DMS 273 treated with DMSO at 0.1 percent for 48 hours (cell line): ENCODE data around the gene AMBP.

ENCODE experiments used
- DNase-seq: peaks from one replicate; lab custom pipeline; 2025; lab: John Stamatoyannopoulos, UW

Gene AMBP

GRCh38 chr9:114112778-114113584, 34.9 kb upstream of the AMBP start:
- no peak for DNase-seq

GRCh38 chr9:114112325-114112724, 34.2 kb upstream of the AMBP start:
- DNase-seq = no peak

- no peak for DNase-seq
Observed at GRCh38 chr9:114110180-114110579, 32.1 kb upstream of the AMBP start.

GRCh38 chr9:114109124-114109523, 31.0 kb upstream of the AMBP start:
- DNase-seq = no peak

DNA sequence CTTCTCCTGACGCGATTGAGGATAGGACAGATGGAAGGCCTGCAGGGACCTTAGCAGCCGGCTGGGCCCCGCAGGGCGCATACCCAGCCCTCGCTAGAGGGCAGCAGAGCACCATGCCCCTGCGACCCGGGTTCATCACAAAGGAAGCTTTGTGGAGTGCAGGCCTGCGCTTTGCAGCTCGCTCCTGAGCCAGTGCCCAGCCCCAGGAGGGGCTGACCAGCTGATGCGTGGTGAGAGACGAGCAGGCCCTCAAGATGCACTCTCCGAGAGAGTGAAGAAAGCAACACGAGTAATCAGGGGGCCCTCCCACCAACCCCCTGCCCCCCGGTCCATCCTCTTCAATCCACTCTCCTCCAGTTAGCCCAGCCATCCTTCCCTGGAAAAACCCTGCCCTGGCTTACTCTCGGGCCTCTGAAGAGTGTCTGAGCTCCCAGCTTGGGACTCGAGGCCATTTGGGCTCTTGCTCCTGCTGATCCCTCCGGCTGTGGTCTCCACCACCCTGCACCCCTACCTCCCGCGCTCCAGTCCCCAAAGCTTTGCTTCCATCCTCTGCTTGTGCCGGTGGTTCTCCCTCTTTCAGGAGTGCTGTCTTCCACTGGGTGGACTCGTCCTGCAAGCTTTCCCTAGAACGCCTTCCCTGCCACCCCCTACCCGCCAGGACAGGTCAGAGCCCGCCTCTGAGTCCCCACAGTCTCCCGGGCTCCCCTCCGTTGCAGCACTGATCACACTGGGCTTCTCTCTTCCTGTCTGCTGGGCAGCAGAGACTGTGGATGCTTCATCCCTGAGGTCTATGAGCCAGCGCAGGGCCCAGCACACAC, 30.1 kb upstream of the AMBP start:
- DNase-seq = peak; percentile 45

DNA sequence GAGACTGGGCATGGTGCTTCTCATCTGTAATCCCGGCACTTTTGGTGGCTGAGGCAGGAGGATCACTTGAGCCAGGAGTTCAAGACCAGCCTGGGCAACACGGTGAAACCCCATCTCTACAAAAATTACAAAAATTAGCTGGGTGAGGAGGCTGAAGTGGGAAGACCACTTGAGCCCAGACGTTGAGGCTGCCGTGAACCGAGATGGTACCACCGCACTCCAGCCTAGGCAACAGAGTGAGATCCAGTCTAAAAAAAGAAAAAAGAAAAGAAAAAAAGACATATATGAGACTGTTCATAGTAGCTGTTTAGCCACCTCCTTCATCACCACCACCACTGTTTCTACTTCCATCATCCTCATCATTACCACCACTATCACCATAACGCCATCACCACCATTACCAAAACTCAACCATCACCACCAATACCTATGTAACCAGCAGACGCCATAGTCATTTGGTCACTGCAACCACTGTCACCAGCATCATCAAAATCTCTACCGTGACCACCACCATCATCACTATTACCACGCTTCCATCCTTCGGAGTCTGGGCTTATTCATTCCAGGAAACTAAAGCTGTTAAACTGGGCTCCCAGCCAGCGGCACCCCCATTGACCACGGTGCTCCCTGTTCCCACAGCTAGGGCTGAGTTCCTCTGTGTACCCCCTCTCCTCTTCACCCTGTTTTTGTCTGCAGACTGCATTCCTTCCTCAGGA, 29.3 kb upstream of the AMBP start:
- no peak for DNase-seq

DNA sequence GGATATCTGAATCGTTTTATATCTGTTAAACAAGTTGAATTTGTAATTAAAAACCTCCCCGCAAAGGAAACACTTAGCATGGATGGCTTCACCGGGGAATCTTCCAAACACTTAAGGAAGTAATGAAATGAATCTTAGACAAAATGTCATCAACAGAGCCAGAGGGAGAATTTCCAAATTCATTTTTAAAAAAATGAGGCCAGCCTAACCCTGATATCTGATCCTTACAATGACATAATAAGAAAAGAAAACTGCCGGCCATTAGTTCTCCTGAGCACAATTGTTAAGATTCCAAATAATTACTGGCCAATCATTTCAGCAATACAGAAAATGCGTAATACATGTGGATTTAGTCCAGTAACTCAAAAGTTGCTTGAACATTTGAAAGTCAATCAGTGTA, 27.1 kb upstream of the AMBP start:
- DNase-seq = no peak

- no peak for DNase-seq
Observed at GRCh38 chr9:114102484-114102883, 24.4 kb upstream of the AMBP start.

DNA sequence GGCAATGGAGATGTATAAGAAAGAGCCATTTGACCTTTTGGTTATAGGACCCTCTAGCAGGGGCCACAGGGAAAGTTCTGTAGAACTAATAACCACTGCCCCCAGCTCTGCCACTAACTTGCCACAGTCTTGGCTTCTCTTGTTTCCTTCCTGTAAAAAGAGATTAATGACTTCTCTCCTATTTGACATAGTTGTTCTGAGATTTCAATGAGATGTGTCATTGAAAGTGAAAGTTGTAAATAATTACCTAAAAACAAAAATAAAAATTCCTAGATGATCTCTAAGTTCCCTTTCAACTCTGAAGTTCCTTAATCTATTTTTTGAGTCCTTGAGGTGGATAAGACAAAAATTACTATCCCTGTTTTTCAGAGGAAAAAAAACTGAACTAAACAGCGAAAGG, 22.4 kb upstream of the AMBP start:
- DNase-seq = no peak

DNA sequence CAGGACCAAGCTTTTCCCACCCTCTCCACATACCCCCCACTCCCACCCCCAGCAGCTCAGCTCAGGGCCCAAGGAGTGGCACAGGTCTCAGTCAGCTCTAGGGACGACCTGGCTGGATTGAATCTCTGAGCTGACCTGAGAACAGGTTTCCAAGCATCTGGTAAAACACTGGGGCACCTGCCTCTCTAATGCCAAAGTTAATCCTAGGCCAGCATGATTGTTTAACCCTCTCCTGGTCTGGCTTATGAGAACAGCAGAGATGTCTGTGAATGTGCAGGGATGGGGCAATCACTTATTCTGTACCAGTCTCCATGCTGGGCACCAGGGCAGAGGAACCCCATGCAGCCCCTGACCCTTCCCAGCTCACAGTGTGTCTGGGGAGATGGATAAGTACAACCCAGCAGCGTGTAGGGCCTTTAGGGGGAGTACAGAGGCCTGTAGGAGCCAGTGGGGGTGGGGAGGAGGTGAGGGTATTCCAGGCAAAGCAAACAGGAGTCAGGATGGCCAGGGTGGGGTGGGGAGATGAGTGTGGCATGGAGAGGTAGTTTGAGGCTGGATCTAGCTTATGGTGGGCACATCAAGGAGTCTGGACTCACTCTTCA, 21.7 kb upstream of the AMBP start:
- peak; percentile 54 for DNase-seq

DNA sequence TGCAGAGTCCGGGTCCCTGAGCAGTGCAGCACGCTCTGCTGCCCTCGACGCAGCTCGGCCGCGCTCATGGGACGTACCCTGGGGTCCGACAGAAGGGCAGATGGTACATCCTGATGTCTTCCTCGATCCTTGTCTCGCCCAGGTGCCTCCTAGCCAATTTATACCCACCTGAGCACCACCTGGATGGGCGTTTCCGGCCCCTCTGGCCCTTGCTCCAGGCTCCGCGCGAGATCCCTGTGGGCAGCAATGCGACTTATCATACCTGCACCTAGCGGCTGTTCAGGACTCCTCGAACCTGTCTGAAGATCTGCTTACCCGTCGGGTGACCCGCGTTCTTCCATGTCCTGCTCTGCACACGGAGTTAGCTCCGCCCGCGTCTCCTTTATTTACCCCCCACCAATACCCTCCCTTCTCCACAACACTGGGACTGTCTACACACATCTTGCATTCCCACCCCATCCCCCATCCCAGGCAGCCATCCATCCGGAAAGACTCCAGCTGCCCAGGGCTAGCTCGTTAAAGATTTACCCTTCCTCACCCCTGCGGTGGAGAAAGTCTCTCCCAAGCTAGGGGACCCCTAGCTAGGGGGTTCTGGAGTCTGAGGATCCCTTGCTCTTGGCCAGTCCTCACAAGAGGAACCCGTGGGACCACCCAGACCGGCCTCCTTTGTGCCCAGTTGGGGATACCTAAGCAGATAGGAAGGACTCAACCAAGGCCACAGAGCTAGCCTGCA, 21.0 kb upstream of the AMBP start, which contains the start of gene KIF12:
Gene KIF12 (minus strand): TSS at position 357 of the 733 bp plus-strand sequence. CDS start 16 bp downstream, at position 341.
- peak; percentile 76 for DNase-seq

GRCh38 chr9:114098021-114098935, 20.2 kb upstream of the AMBP start:
- no peak for DNase-seq

- DNase-seq = no peak
Observed at GRCh38 chr9:114097613-114098020, 19.5 kb upstream of the AMBP start.

DNA sequence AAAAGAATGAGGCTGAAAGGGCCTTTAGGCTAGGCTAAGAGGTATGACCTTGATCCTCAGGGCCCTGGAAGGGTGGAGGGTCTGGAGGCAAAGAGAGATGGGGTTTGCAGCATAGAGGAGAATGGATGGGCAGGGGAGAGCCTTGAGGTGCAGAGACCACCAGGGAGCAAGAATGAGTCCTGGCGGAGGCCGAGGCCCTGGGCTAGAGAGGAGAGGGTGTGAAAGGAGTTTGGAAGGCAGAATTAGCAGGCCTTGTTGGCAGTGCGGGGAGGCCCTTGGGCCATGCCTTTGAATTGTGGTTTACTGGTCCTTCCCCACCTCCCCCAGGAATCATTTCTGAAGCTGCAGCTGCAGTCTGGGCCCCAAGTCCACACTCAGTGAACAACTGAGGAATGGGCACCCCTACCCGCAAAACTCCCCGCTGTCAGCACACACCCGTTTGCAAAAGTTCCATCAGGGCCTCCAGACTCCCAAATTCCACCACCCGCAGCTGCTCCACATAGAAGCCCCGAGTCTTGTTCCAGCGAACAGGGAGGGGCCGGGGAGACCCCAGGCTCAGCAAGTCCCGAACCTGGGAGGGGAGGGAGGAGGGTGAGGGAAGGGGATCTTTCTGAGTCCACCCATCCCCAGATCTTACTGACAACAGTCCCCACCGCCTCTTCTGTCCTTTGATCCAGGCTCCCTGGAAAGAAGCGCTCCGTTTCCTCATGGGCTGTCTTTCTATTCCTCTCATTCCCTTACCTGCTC, 18.9 kb upstream of the AMBP start:
- no peak for DNase-seq

DNA sequence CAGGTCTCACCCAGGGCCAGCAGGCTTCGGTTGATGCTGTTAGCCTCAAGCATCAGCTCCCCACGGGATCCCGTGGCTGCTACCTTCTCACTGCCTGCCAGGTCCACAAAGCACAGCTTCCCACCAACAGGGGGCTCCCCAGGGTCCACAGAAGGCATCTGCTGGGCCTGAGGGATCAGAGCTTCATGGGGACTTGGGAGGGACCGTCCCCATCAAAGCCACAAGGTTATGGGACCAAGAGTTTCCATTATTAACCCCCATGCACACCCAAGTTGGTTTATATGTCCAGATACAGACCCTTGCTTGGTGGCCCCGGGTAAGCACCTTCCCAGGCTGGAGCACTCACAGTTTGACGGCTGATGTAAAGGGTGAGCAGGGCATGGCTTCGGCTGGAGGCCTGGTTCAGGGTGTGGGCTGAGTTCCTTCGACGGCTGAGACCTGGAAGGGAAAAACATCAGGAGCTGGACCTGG, 18.0 kb upstream of the AMBP start:
- no peak for DNase-seq

- no peak for DNase-seq
Observed at GRCh38 chr9:114094971-114095370, 16.9 kb upstream of the AMBP start.

- no peak for DNase-seq
Observed at GRCh38 chr9:114093761-114094505, 15.8 kb upstream of the AMBP start.

DNA sequence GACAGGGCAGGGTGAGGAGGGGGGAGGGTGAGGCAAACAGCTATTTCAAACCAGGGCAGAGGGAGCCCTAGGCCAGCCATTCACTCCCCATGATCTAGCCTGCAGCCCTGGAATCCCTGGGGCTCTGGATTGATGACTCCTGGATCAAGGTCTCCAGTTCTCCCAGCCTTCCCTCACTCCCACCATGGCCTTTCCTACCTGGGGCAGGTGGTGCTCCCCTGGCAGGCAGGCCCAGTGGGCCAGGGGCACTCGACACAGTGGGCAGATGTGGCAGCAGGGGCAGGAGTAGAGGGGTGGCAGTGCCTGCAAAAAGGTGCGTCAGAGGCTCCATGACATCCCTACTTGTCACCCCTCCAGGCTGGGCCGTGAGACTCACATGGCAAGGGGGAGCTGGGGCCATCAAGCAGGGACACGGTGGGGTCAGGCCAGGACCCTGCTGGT, 15.0 kb upstream of the AMBP start:
- no peak for DNase-seq

DNA sequence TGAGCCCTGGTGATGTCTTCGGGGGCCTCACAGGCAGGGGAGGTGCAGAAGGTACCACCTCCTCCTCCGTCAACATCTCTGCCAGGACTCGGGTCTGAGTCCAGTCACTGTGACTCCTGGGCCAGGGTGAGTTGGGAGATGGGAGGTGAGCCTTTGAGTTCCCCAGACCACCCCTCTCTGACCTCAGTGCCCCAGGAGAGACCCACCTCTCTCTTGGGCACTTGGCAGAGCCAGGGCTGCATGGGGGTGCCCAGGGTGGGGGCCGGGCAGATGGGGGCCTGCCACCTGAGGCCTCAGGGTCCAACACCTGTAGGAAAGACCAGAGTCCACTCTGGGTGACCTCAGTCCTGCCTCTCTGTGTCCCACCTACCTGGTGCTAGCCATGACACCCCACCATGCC, 14.2 kb upstream of the AMBP start:
- DNase-seq = no peak
